Dermis blood vessel endothelial cell (primary cell): Measurements from ENCODE around the gene CSAG1. TPM values are rescaled to one million over a fixed set of nuclear protein-coding genes. Genes with fewer than 3 reads are reported as not detected.
"Not testable (repeated sequence)": the region's sequence is repeated elsewhere in the genome, so short reads cannot be mapped to it uniquely, and the experiment has no call there.

ENCODE experiments used
- DNase-seq: peaks from one replicate; pipeline ENCODE4 v3.0.0; 2010
- total RNA-seq: library from RNA; depleted of rRNA; stranded (reverse); fragments of >200 nt; gene quantifications from 2 replicates; pipeline ENCODE4 v1.2.3, GENCODE V29; 2014

The CSAG1 gene
- not detected in 2 replicates for total RNA-seq

GRCh38 chrX:152733261-152733975 is at the start of gene CSAG1, which contains the start of gene MAGEA12:
CSAG1 (minus strand) TSS chrX:152733721; CDS start chrX:152732460, 1,261 bp downstream.
MAGEA12 (plus strand) TSS chrX:152733757; CDS start chrX:152736162, 2,405 bp downstream.
- DNase-seq = no peak

GRCh38 chrX:152769549-152770289 is 36.2 kb upstream of the CSAG1 start, which contains the start of gene MAGEA6:
MAGEA6 (minus strand) TSS chrX:152769689; CDS start chrX:152767650, 2,039 bp downstream.
- DNase-seq = not testable (repeated sequence)

- DNase-seq = not testable (repeated sequence)
Measured at GRCh38 chrX:152766562-152766961, 33.0 kb upstream of the CSAG1 start.

- not testable (repeated sequence) for DNase-seq
Measured at GRCh38 chrX:152761582-152761981, 28.1 kb upstream of the CSAG1 start.

GRCh38 chrX:152759544-152759943 is 26.0 kb upstream of the CSAG1 start:
- not testable (repeated sequence) for DNase-seq

- not testable (repeated sequence) for DNase-seq
Measured at GRCh38 chrX:152758918-152759317, 25.4 kb upstream of the CSAG1 start, which contains the start of gene CSAG3. CSAG3 (plus strand) TSS chrX:152759218.

- not testable (repeated sequence) for DNase-seq
Measured at GRCh38 chrX:152754871-152755270, 21.4 kb upstream of the CSAG1 start.

- not testable (repeated sequence) for DNase-seq
Measured at GRCh38 chrX:152753686-152754650, 20.4 kb upstream of the CSAG1 start, which contains the start of gene MAGEA2. MAGEA2 (minus strand) TSS chrX:152753842; CDS start chrX:152751363, 2,479 bp downstream.

GRCh38 chrX:152738560-152738959 is 5.0 kb upstream of the CSAG1 start:
- no peak for DNase-seq

GRCh38 chrX:152736528-152736927 is 3.0 kb upstream of the CSAG1 start:
- not testable (repeated sequence) for DNase-seq

GRCh38 chrX:152735860-152736511 is 2.5 kb upstream of the CSAG1 start:
- DNase-seq = no peak

- no peak for DNase-seq
Measured at GRCh38 chrX:152735101-152735500, 1.6 kb upstream of the CSAG1 start.

- not testable (repeated sequence) for DNase-seq
Measured at GRCh38 chrX:152734143-152734858, 780 bp upstream of the CSAG1 start.

GRCh38 chrX:152725409-152725808 is 8.1 kb downstream of the CSAG1 start:
- DNase-seq = no peak

GRCh38 chrX:152713815-152714787 is 19.4 kb downstream of the CSAG1 start, which contains the start of gene MAGEA2B:
MAGEA2B (plus strand) TSS chrX:152714628; CDS start chrX:152717107, 2,479 bp downstream.
- not testable (repeated sequence) for DNase-seq

- not testable (repeated sequence) for DNase-seq
Measured at GRCh38 chrX:152713195-152713594, 20.3 kb downstream of the CSAG1 start.

- DNase-seq = not testable (repeated sequence)
Measured at GRCh38 chrX:152709173-152709572, 24.3 kb downstream of the CSAG1 start, which contains the start of gene CSAG2. CSAG2 (minus strand) TSS chrX:152709273; CDS start chrX:152709112, 161 bp downstream.

GRCh38 chrX:152706500-152706899 is 27.0 kb downstream of the CSAG1 start:
- DNase-seq = not testable (repeated sequence)

GRCh38 chrX:152700390-152700789 is 33.1 kb downstream of the CSAG1 start:
- not testable (repeated sequence) for DNase-seq
